Hepatocyte (in vitro differentiated cells): ENCODE results near the gene CES3. TPM values are rescaled to one million over a fixed set of nuclear protein-coding genes. Genes with fewer than 3 reads are reported as not detected.
A peak's percentile ranks its signal among the peaks of the same experiment; 100 is the strongest.

ENCODE experiments used
- DNase-seq: peaks from one replicate; pipeline ENCODE4 v3.0.0-alpha.2; 2016; ENCODE audit warnings: low spot score
- H2AFZ ChIP-seq: fragments of 200-600 bp; sonication (generic); 2 replicates; pipeline ENCODE4 v1.6.0; 2016; ENCODE audit warnings: antibody characterized with exemption, mild to moderate bottlenecking
- H3K27ac ChIP-seq: fragments of 200-600 bp; sonication (generic); 2 replicates; pipeline ENCODE4 v1.5.1; 2016; ENCODE audit warnings: mild to moderate bottlenecking
- H3K27me3 ChIP-seq: fragments of 200-600 bp; sonication (generic); 2 replicates; pipeline ENCODE4 v1.6.1; 2016
- H3K36me3 ChIP-seq: fragments of 200-600 bp; sonication (generic); replicated peaks from 2 replicates; pipeline ENCODE4 v1.5.1; 2016; ENCODE audit warnings: low read depth; ENCODE audit not compliant: insufficient read depth
- H3K4me1 ChIP-seq: fragments of 200-600 bp; sonication (generic); 2 replicates; pipeline ENCODE4 v1.5.1; 2016; ENCODE audit warnings: mild to moderate bottlenecking, moderate library complexity; ENCODE audit not compliant: insufficient read depth
- H3K4me2 ChIP-seq: fragments of 200-600 bp; sonication (generic); 2 replicates; pipeline ENCODE4 v1.6.0; 2016
- H3K4me3 ChIP-seq: fragments of 200-600 bp; sonication (generic); 2 replicates; pipeline ENCODE4 v1.5.1; 2016; ENCODE audit warnings: mild to moderate bottlenecking
- H3K79me2 ChIP-seq: fragments of 200-600 bp; sonication (generic); 2 replicates; pipeline ENCODE4 v1.6.0; 2017; ENCODE audit warnings: mild to moderate bottlenecking
- H3K9me2 ChIP-seq: fragments of 200-600 bp; sonication (generic); replicated peaks from 2 replicates; pipeline ENCODE4 v1.6.0; 2017; ENCODE audit warnings: mild to moderate bottlenecking; ENCODE audit not compliant: insufficient read depth
- H3K9me3 ChIP-seq: fragments of 200-600 bp; sonication (generic); 2 replicates; pipeline ENCODE4 v1.5.1; 2016; ENCODE audit warnings: low read depth, mild to moderate bottlenecking
- H4K20me1 ChIP-seq: fragments of 200-600 bp; sonication (generic); 2 replicates; pipeline ENCODE4 v1.6.0; 2016; ENCODE audit warnings: mild to moderate bottlenecking; ENCODE audit not compliant: insufficient read depth, poor library complexity, severe bottlenecking
- CTCF ChIP-seq: fragments of 200-600 bp; sonication (generic); IDR thresholded peaks from 2 replicates; pipeline ENCODE4 v1.5.1; 2016; ENCODE audit warnings: antibody characterized with exemption, mild to moderate bottlenecking; ENCODE audit not compliant: poor library complexity
- EZH2 ChIP-seq: fragments of 200-600 bp; sonication (generic); IDR thresholded peaks from 2 replicates; pipeline ENCODE4 v1.6.1; 2016; ENCODE audit warnings: antibody characterized with exemption, mild to moderate bottlenecking, borderline replicate concordance
- EZH2phosphoT487 ChIP-seq: fragments of 200-600 bp; sonication (generic); IDR thresholded peaks from one replicate; pipeline ENCODE4 v1.6.1; 2018; ENCODE audit warnings: antibody characterized with exemption, mild to moderate bottlenecking, low read depth, moderate library complexity; ENCODE audit not compliant: unreplicated experiment, severe bottlenecking
- WGBS: methylation state at CpG from one replicate; pipeline ENCODE4 v1.1.6; 2016; ENCODE audit warnings: low lambda C conversion rate; ENCODE audit errors: missing lambda C conversion rate; 5-methylcytosine and 5-hydroxymethylcytosine counted together
- polyA plus RNA-seq: library from polyadenylated mRNA; unstranded; fragments of >200 nt; fragmentation: Nextera tagmentation; extraction: Ambion mirVana; gene quantifications from 2 replicates; pipeline ENCODE4 v1.2.1, GENCODE V29; 2016
- total RNA-seq: library from RNA; depleted of rRNA; stranded (reverse); fragments of >200 nt; gene quantifications from 2 replicates; pipeline ENCODE4 v1.2.3, GENCODE V29; 2014

CES3 gene, protein sequence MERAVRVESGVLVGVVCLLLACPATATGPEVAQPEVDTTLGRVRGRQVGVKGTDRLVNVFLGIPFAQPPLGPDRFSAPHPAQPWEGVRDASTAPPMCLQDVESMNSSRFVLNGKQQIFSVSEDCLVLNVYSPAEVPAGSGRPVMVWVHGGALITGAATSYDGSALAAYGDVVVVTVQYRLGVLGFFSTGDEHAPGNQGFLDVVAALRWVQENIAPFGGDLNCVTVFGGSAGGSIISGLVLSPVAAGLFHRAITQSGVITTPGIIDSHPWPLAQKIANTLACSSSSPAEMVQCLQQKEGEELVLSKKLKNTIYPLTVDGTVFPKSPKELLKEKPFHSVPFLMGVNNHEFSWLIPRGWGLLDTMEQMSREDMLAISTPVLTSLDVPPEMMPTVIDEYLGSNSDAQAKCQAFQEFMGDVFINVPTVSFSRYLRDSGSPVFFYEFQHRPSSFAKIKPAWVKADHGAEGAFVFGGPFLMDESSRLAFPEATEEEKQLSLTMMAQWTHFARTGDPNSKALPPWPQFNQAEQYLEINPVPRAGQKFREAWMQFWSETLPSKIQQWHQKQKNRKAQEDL
- 1.2 and 1.7 TPM in 2 replicates for total RNA-seq
- 3.4 and 3.8 TPM in 2 replicates for polyA plus RNA-seq

- no peak within 1 kb of the TSS for H2AFZ ChIP-seq
- no peaks in the 10 kb centered on the region for H3K9me2 ChIP-seq
- peaks cover 9% of the 10 kb centered on the region for H3K4me1 ChIP-seq
- H3K79me2 ChIP-seq = no peaks in the 10 kb centered on the region
- no peaks in the 10 kb centered on the region for H3K36me3 ChIP-seq
- TF ChIP-seq EZH2phosphoT487 (no peak), CTCF (peak; percentile 67)
- H4K20me1 ChIP-seq = no peaks in the 10 kb centered on the region
- DNase-seq = peak; percentile 84
- 65% methylated on average over 16 of the region's 16 CpGs for WGBS
- H3K4me3 ChIP-seq = no peak within 1 kb of the TSS
- peak within 1 kb of the TSS; percentile 32 for H3K4me2 ChIP-seq
- no peaks in the 10 kb centered on the region for H3K27me3 ChIP-seq
- H3K27ac ChIP-seq = no peak within 1 kb of the TSS
- H3K9me3 ChIP-seq = no peaks in the 10 kb centered on the region
Observed at GRCh38 chr16:66961065-66961744, at the start of gene CES3. TSS of gene CES3 (plus strand) at chr16:66961266. CDS start at chr16:66961308, 42 bp downstream.

GRCh38 chr16:66911801-66912200, 49.3 kb upstream of the CES3 start:
- Histone ChIP-seq H3K27me3 (no peaks in the 10 kb centered on the region), H2AFZ (no peak overlapping the region), H3K4me1 (no peaks in the 10 kb centered on the region), H3K9me2 (no peaks in the 10 kb centered on the region), H3K79me2 (no peaks in the 10 kb centered on the region), H4K20me1 (no peaks in the 10 kb centered on the region), H3K4me2 (no peak overlapping the region), H3K27ac (no peak overlapping the region), H3K9me3 (no peaks in the 10 kb centered on the region), H3K4me3 (no peak overlapping the region), H3K36me3 (no peaks in the 10 kb centered on the region)
- 95% methylated on average over 8 of the region's 8 CpGs for WGBS
- TF ChIP-seq EZH2 (no peak), EZH2phosphoT487 (no peak), CTCF (no peak)
- no peak for DNase-seq

DNA sequence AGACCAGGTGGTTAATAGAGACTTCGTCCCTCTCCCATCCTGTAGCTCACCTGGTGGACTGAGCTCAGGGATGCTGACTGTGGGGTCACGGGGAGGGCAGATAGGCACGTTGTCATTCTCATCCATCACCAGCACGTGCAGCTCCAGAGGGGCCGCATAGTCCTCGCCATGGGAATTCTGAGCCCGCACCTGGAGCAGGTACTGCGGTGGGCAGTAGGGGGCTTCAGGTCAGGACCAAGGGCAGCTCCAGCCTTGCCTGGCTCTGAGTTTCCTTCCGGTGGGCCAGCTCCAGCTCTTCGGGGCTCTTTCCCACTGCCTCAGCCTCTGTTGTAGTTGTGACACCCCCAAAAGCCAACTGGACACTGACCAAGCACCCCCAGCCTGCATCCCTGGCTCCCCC, 48.0 kb upstream of the CES3 start:
- H2AFZ ChIP-seq = no peak overlapping the region
- no peak for DNase-seq
- 44% methylated on average over 10 of the region's 10 CpGs for whole genome bisulfite sequencing

DNA sequence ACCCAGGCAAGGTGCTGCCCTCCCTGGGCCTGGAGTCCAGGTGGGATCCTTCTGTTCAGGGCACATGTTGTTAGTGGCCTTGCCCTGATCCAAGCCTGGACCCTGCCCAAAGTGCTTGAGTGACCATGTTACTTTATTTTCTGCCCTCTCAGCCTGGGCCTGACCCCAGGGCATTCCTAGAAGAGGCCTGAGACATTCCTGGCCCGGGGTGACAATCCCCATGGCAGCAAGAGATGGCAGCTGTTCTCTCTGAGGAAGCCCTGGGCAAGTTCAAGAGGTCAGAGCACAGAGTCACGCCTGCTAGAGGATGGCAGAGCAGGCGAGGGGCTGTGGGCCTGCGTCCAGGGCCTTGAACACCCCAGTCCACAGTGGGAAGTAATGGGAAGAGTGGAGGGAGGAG, 47.4 kb upstream of the CES3 start:
- Histone ChIP-seq H3K27me3 (no peaks in the 10 kb centered on the region), H4K20me1 (no peaks in the 10 kb centered on the region), H2AFZ (no peak overlapping the region), H3K27ac (no peak overlapping the region), H3K4me3 (no peak overlapping the region), H3K79me2 (no peaks in the 10 kb centered on the region), H3K9me3 (no peaks in the 10 kb centered on the region), H3K4me1 (no peaks in the 10 kb centered on the region), H3K4me2 (no peak overlapping the region), H3K36me3 (no peaks in the 10 kb centered on the region), H3K9me2 (no peaks in the 10 kb centered on the region)
- WGBS = 83% methylated on average over 4 of the region's 4 CpGs
- DNase-seq = no peak
- TF ChIP-seq CTCF = no peak
- no peak for TF ChIP-seq EZH2
- no peak for TF ChIP-seq EZH2phosphoT487

More for the DNA sequence above, 48.0 kb upstream of the CES3 start:
- Histone ChIP-seq H3K27me3 (no peaks in the 10 kb centered on the region), H3K4me3 (no peak overlapping the region), H3K79me2 (no peaks in the 10 kb centered on the region), H3K9me2 (no peaks in the 10 kb centered on the region), H3K9me3 (no peaks in the 10 kb centered on the region), H3K27ac (no peak overlapping the region), H3K36me3 (no peaks in the 10 kb centered on the region), H3K4me1 (no peaks in the 10 kb centered on the region), H3K4me2 (no peak overlapping the region), H4K20me1 (no peaks in the 10 kb centered on the region)
- no peak for TF ChIP-seq EZH2
- TF ChIP-seq EZH2phosphoT487 = no peak
